ENCODE data around the gene FIBP. TPM values are rescaled to one million over a fixed set of nuclear protein-coding genes. Genes with fewer than 3 reads are reported as not detected.

FIBP gene
- total RNA-seq, 1 experiment from 2014 or later = 93.1 TPM

- TF ChIP-seq AFF4 (CRISPR knock-in tag; IDR thresholded peaks at IDR 0.05; ENCODE audit: borderline replicate concordance) = no peak
- TF ChIP-seq ZNF416 (CRISPR knock-in tag; IDR thresholded peaks at IDR 0.05) = no peak
- no peak for TF ChIP-seq CREM (CRISPR knock-in tag; IDR thresholded peaks at IDR 0.05)
- no peak for TF ChIP-seq ETV6 (CRISPR knock-in tag; IDR thresholded peaks at IDR 0.05)
- TF ChIP-seq KAT7 (CRISPR knock-in tag; IDR thresholded peaks at IDR 0.05; ENCODE audit: borderline replicate concordance) = no peak
- TF ChIP-seq NFATC4 (CRISPR knock-in tag; IDR thresholded peaks at IDR 0.05) = peak; percentile 67
- TF ChIP-seq STAT6 (CRISPR knock-in tag; conservative IDR thresholded peaks at IDR 0.05; ENCODE audit: low read depth) = no peak
- no peak for TF ChIP-seq FOXJ3 (CRISPR knock-in tag; IDR thresholded peaks at IDR 0.05; ENCODE audit: borderline replicate concordance)
- no peak for TF ChIP-seq ATF3 (CRISPR knock-in tag; conservative IDR thresholded peaks at IDR 0.05)
- TF ChIP-seq IRF1 (CRISPR knock-in tag; IDR thresholded peaks at IDR 0.05) = no peak
- no peak for TF ChIP-seq SP1 (CRISPR knock-in tag; conservative IDR thresholded peaks at IDR 0.05)
- no peak for TF ChIP-seq ATF2 (CRISPR knock-in tag; IDR thresholded peaks at IDR 0.05; ENCODE audit: borderline replicate concordance, low read depth)
- no peak for TF ChIP-seq ZNF121 (CRISPR knock-in tag; IDR thresholded peaks at IDR 0.05)
- TF ChIP-seq ZBTB43 (CRISPR knock-in tag; IDR thresholded peaks at IDR 0.05) = no peak
- no peak for TF ChIP-seq MAX (CRISPR knock-in tag; IDR thresholded peaks at IDR 0.05)
- TF ChIP-seq ELF4 (CRISPR knock-in tag; IDR thresholded peaks at IDR 0.05; ENCODE audit: low read depth) = no peak
- TF ChIP-seq RORB (CRISPR knock-in tag; IDR thresholded peaks at IDR 0.05) = no peak
Measured at GRCh38 chr11:65868076-65868667, 20.1 kb downstream of the FIBP start (continued).
